GM19043 (cell line): ENCODE results near the gene PSMA1.
"Not testable (repeated sequence)": the region's sequence is repeated elsewhere in the genome, so short reads cannot be mapped to it uniquely, and the experiment has no call there.

Experiments used
- ATAC-seq: cut with Tn5 transposase; IDR thresholded peaks from one replicate; pipeline ENCODE4 v1.9.1; 2021; ENCODE audit warnings: low read depth; ENCODE audit not compliant: unreplicated experiment

Gene PSMA1

DNA sequence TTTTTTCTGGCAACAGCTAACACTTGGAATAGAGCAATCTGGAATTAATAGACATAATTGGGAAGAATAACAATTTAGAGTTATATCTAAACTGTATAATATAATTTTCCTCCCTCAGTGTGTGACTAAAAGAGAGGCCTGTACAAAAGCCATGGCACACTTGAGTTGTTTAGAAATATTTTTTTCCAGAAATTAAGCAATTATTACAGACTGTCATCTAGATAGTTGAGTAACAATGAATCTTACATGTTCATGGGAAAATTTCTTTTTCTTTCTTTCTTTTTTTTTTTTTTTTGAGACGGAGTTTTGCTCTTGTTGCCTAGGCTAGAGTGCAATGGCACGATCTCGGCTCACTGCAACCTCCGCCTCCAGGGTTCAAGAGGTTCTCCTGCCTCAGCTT, 15.0 kb upstream of the PSMA1 start:
- ATAC-seq = not testable (repeated sequence)

DNA sequence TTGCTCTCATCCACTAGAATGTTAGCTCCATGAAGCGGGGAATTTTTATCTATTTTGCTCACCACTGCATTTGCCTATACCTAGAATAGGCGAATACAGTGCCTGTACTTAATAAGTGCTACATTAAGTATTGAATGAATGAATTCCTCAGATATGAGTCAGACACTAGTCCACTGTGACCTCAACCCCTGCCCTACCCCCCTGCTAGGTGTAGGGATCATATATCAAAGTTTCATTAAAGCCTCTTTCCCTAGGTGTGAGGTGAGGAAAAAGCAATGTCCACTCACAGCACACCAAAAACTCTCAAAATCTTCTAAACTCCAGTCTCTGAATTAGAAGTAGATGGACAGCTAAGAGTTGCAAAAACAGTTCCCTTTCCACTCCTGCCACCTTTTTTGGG, 9.8 kb upstream of the PSMA1 start:
- ATAC-seq = no peak

DNA sequence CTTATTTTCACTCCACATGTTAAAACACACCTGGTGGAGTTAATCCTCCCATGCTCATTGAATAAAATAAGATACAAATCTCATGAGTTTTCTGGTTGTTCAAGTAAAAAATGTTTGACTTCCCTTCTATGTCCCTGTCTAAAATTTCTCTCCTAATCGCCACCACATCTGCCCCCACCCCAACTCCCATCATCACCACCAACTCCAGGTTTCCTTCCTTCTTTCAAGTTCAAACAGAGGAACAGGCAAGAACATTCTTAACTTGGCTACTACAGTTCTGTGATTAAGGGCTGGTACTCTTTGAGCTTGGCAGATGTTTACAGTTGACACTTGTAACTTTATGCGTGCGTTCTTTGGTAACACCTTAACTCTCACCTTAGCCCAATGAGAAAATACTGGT, 9.1 kb upstream of the PSMA1 start:
- no peak for ATAC-seq

DNA sequence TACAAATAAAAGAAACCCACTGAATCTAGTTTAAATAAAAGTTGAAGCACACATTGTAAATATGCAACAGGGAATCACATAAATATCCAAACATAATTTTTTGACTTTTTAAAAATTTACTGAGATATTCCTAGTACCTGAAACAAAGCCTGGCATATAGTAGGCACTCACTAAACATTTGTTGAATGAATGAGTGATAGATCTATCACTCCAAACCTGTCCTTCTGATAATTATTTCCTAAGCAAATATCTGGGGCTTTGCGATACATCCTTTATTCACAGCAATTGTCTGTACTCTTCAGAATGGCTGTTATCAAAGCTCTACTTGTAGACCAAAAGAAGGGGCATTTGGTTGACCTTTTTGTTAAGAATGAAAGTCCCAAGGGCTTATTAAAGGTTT, 2.6 kb upstream of the PSMA1 start:
- no peak for ATAC-seq

DNA sequence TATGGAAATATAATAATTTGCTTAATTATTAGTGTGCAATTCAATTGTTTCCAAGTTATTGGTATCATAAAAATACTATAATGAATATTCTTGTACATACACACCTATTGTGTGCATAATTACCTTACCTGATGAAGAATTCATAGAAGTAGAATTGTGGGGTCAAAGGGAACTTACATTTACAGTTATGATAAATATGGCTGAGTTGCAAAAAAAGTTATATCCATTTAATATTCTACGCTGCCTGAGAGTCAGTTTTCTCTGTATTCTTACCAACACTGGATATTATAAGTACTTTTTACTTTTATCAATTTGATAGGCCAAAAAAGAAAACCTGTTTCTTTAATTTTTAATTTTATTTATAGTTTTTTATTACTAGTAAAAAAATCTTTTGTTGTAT, 2.1 kb upstream of the PSMA1 start:
- no peak for ATAC-seq

DNA sequence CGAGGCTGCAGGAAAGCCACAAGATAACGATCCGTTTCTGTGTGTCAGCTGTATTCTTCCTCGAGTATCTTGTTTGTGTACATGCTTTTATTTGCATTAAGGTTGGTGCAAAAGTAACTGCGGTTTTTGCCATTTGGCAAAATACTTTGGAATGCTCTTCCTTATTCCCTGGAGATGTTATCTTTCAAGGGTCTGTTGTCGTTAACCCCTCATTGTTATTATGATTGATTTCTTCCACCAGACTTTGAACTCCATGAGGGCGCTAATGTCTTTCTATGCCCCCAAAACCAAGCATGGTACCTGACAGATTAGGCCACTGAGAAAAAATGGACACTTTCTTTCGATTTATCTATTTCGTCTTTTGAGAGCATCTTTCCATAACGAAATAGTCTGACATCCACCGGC, 563 bp upstream of the PSMA1 start:
- ATAC-seq = no peak

DNA sequence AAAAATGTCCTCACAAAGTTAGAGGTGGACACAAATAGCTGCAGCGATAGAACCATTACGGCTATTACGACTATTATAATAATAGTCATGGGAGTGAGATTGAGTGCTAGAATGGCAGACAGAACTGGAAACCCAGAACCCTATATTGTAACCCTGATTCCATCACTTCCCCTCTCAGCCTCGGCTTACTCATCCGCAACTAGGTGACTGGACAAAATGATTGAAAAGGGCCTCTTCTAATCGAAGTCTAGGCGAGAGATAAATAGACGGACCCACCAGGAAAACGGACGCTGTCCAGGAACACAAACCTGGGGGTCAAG, 629 bp downstream of the PSMA1 start:
- peak; percentile 7 for ATAC-seq

DNA sequence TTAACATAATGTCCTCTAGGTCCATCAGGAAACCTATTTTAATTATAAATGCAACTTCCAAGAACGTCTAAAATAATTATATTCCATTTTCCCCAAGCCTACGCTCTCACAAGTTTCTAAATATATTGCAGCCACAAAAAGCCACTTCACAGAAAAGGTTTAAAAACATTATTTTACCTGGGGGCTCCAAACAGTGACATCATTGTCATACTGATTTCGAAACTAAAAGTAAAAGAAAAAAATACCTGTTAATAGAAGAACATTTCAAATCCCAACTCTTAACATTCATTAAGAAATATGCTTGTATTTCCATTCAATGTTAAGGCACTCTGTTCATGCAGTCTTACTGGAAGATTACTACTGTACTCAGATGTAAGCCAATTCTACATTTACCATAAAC, 1.4 kb downstream of the PSMA1 start:
- no peak for ATAC-seq

DNA sequence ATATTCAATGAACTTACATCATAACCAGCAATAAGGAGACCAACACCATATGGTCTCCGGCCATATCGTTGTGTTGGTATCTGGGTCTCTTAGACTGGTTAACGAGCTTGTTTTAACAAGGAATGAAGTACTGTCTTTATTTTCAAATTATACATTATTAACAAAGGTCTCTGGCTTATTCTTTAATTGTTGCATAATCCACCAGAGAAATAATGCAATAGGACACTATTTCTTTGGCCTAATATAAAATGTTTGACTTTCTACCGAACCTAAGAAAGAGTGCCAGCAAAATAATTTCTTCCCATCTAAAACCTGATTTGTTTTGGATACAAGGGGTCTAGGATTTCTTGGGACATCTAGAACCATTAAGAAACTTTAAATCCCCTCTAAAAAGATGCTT, 6.4 kb downstream of the PSMA1 start:
- ATAC-seq = no peak

DNA sequence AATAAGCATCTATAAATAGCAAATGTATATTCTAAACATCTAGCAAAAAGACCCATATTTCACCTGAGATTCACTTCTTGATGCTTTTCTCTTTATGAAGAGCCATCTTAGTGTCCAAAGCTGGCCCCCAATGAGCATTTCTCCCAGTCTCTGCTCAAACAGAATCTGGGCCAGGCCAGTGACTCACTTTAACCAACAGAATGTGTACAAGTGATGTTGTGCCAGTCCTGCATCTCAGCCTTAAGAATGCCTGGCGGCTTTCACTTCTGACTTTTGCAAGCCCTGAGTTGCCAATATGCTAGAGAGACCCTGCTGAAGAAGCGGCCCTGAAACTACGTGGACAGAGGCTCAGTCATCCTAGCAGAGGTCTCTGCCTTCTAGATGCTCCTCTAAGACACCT, 13.7 kb downstream of the PSMA1 start:
- ATAC-seq = no peak

DNA sequence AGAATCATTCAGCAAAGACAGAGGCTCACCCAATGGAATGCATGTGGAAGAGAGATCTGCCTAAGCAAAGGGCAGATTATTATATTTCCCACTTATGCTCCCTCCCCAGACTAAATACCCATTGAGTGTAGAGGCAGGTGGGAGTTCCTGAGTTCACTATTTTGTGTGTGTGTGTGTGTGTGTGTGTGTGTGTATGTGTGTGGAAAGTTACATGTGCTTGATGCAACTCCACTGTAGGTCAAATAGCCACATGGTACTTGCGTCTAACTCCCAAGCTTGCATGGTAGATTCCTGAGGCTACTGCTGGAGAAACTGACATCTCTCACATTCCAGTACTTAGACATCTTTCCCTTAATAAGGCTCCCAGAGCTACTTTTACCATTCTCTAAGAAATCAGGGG, 17.2 kb downstream of the PSMA1 start:
- ATAC-seq = no peak

DNA sequence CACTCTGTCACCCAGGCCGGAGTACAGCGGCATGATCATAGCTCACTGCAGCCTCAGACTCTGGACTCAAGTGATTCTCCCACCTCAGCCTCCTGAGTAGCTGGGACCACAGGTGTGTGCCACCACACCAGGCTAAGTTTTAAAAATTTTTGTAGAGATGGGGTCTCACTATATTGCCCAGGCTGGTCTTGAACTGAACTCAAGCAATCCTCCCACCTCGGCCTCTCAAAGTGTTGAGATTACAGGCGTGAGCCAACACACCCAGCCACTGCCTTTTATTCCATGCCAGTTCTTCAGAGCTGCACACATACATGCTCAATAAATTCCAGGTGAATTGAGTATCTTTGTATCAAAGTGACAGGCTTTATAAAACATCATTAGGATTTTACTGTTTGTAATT, 18.1 kb downstream of the PSMA1 start:
- no peak for ATAC-seq

DNA sequence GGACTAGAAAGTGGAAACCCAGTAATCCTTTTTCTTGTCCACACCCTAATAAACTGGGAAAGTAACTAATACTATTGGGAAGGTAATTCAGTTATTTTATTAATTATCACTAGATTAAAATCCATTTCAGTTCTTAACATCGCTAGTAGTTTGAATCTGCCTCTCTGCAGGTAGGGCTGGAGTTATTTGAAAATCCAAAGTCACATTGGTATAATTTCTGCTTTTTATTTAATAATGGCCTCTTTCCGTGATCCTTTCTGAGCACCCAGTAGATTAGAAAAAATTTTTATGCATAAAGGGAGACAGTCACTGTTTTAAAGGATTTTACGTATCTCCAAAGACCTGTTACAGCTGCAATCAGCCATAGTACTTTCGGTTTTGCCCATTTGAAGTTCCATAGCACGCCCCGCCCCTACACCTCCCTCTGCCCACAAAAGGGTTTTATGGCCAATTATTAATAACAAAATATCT, 20.0 kb downstream of the PSMA1 start:
- ATAC-seq = peak; percentile 50

DNA sequence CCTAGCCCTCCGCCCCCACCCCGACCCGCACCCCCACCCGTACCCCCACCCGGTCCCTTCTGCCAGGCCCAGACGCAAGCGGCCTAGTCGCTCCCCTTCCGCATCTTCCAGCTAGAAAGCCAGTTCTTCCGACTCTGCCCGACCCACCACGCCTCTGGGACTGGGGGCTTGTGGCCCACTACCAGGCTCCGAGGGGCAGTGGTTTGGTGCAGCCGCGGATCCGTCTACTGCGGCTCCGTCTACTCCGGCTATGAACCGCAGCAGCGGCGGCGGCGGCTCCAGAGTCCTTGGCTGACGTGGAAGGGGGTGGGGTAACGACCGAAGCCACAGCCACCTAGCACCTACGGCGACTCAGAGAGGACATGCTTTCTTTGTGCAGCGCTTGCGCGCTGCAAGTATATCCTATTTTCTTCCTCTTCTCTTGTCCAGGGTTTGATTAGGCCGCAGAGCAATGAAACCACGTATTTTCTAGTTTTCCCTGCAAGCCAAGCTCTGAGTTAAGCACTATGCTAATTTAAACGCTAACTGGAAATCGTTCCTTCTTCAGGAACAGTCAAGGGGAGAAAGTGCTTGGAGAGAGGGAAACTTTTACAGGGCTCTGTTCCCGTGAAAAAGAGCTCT, 20.5 kb downstream of the PSMA1 start, which contains the start of gene COPB1:
TSS of gene COPB1 (minus strand) at position 252 of the 621 bp plus-strand sequence. CDS start 883 bp downstream, outside the sequence.
- peak; percentile 86 for ATAC-seq

DNA sequence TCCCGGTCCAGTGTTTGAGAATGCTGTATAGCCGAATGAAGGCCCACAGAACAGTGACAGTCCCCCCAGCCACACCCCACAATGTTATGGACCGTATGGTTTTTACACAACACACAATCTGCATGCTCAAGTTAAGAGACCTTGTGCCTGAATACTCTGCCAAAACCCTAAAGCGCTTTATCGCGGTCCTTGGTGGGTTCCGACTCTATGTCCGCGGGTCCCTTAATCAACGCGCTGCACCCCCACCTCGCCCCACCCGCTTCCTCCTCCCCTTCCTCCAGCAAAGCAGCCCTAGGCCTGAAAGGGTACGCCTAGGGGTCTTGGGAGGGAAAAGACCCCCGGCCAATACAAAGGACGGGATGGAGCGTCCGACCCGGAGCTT, 21.0 kb downstream of the PSMA1 start:
- ATAC-seq = peak; percentile 7

DNA sequence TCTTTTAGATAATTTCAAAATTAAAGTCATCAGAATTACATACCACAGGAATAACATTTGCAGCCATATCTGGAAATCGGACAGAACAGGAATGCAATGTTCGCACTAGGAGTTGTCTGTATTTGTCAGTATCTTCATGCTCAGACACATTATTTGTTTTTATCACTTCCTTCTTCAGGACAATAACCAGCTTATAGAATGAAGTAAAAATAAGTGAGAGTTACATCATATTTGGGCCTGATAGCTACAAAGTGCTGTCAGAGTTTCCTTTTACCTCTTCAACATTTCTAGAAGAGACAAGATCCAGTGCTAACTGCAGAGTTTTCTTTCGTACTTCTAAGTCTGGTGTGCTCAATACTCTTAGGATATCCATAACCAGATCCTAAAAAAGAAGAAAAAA, 39.5 kb downstream of the PSMA1 start:
- ATAC-seq = no peak

DNA sequence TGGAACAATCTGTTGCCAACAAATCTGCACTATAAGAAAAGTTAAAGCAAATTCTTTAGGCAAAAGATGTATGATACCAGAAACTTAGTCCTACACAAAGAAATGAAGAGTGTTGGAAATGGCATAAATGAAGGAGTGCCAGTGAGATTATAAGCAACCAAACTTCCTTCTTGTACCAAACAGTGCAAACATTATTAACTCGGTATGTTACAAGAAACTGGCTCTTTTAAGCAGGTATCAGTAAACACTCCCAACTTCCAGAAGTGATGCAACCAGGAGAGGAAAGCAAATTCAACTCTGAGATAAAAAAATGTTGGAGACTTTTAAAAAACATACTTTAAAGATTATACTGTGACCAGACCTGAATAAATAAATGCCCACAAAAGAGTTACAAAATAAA, 49.1 kb downstream of the PSMA1 start:
- no peak for ATAC-seq

DNA sequence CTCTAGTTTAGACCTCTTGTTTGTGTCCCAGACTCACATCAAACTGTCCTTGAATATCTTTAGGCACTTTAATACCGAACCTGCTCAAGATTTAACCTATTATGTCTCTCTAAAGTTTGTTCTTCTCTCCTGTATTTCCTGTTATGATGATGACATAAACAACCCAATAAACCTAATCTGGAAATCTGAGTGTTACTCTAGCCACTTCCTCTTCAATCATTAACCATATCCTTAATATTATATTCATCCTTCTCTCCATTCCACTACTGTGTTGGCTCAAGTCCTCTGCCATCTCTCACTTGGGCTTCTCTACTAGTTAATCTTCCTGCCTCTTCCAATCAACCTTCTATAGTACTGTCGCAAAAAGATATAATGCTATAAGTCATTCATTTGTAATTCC, 56.6 kb downstream of the PSMA1 start:
- ATAC-seq = no peak

DNA sequence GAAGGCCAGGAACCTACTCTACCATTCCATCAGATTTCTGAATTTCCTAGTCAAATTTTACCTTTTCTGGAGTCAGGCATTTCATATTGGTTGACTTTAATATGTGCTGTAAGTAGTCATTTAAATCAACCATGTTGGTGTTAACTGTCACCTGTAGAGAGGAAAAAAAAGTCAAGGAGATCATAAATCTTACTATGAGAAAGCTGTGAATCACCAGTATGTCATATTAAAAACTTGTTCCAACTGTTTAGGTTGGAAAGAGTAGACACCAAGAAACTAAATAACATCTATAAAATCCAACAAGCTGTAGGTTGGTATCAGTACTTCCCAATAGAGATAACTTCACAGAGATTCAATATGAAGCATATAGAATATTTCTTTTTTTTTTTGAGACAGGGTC, 60.0 kb downstream of the PSMA1 start:
- no peak for ATAC-seq

DNA sequence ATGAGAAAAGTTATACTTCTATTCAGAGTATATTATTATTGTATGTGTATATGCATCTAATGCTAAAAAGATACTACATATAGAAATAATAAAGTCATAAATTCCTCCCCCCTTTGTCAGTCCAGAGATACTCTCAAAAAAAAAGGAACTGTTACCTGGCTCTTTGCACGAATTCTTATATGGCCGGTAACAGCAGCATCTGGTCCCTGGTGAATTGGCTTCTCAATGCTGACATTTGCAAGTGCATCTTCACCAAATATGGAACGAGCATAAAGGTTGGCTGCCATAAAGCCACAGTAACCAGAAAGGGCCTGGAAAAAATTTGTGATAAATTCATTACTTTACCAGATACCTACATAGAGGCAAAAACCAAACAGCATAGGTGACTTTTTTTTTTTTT, 61.8 kb downstream of the PSMA1 start:
- ATAC-seq = no peak

DNA sequence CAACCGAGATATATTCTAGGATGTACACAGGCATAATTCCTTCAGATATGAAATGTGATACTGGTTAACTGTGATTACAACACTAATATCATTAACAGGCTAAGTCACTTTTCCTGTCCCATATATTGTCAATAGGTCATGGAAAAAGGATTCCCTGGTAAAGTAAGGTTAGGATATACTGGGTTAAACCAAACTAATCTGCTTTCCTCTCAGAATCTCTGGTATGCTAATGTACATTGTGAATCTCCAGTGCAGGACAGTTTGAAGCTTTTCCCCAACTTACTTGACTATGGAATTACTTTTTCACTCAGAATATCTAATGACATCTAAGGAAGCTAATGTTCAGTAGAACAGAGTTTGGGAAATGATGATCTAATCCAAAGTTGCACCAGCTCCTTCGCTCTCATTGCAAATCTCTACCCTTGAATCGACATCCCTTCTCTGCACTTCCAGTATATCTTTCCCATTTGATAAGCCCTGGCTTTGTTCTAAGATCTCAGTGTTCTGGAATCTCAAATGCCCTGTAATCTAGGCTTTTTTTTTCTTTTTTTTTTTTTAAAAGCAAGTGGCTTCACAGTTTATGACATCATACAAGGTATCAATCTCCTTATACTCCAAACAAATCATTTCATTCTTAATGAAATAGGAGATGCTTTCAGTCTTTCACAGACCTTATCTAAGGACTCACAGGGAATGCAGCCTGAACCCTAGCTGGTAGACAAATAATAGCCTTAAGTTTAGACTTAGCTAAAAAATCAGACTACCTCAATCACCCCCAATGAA, 64.3 kb downstream of the PSMA1 start:
- no peak for ATAC-seq
